ENCODE data around the gene MEOX1. TPM values are rescaled to one million over a fixed set of nuclear protein-coding genes. Genes with fewer than 3 reads are reported as not detected.

The MEOX1 gene
- total RNA-seq, 1 donor from 2014 or later = 17.2 TPM

DNA sequence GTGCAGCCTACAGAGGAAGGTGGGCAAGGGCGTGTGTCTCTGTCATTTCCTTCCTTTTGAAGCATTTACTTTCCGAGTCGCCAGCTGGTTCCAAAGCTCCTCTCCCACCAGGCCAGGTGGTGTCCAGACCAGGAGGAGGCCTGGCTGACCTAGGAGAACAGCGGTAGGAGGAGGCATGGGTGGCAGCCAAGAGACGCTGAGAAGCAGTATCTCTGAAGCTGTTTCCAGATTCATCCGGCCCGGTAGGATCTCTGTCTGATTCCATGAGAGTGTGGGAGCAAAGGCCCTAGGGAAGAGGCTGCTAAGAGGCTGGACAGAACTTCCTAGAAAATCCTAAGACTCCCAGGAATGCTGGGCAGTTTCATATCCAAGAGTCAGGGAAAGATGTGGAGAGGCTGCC is 20.3 kb downstream of the MEOX1 start:
- DNase-seq (ENCODE audit: extremely low spot score, unreplicated experiment) = no peak
- TF ChIP-seq, protein P1, sequence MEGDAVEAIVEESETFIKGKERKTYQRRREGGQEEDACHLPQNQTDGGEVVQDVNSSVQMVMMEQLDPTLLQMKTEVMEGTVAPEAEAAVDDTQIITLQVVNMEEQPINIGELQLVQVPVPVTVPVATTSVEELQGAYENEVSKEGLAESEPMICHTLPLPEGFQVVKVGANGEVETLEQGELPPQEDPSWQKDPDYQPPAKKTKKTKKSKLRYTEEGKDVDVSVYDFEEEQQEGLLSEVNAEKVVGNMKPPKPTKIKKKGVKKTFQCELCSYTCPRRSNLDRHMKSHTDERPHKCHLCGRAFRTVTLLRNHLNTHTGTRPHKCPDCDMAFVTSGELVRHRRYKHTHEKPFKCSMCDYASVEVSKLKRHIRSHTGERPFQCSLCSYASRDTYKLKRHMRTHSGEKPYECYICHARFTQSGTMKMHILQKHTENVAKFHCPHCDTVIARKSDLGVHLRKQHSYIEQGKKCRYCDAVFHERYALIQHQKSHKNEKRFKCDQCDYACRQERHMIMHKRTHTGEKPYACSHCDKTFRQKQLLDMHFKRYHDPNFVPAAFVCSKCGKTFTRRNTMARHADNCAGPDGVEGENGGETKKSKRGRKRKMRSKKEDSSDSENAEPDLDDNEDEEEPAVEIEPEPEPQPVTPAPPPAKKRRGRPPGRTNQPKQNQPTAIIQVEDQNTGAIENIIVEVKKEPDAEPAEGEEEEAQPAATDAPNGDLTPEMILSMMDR (conservative IDR thresholded peaks at IDR 0.05) = no peak
- no peaks in the 10 kb centered on the region for H3K9me3 Mint-ChIP-seq
- H3K27me3 Mint-ChIP-seq = no peaks in the 10 kb centered on the region
- H3K4me3 Mint-ChIP-seq = no peak overlapping the region
- peak overlapping the region; percentile 60 for H3K27ac Mint-ChIP-seq
- peaks cover 3% of the 10 kb centered on the region for H3K36me3 Mint-ChIP-seq
- peaks cover 25% of the 10 kb centered on the region for H3K4me1 Mint-ChIP-seq (ENCODE audit: unreplicated experiment)

DNA sequence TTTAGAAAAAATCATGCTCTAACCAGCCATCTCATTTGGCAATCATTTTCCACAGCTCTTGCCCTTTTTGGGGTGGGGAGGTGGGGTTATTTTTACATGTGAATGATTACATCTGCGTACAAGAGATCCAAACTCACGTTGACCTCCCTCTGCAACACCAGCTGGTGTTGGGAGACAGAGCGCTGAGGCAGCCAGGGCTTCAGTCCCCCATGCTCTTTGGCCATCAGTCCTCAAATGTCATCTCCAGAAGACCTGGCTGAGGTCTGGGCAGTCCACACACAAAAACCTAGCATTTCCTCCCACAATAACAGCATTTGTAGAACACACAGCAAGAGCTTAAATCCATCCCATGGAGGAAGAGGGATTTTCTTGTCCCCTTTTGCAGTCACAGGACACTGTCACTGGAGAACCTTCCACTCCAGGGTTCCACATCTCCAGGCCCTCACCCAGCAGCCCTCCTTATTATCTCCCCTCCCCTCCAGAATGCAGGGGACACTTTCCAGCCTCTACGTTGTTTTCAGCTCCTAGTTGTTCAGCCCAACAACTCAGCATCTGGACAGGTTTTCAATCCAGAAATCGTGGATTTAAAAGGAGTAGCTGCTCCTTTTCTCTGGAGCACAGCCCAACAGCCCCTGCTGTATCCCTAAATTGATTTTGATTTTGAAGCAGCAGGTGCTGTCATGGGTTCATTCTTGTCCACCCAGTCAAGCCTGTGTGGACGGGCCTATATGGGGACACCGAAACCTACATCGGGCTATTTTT is 21.1 kb downstream of the MEOX1 start:
- peaks cover 3% of the 10 kb centered on the region for H3K36me3 Mint-ChIP-seq
- H3K27ac Mint-ChIP-seq = no peak overlapping the region
- no peaks in the 10 kb centered on the region for H3K9me3 Mint-ChIP-seq
- DNase-seq (ENCODE audit: extremely low spot score, unreplicated experiment) = no peak
- H3K4me1 Mint-ChIP-seq (ENCODE audit: unreplicated experiment) = peaks cover 27% of the 10 kb centered on the region
- H3K27me3 Mint-ChIP-seq = no peaks in the 10 kb centered on the region
- no peak overlapping the region for H3K4me3 Mint-ChIP-seq
- TF ChIP-seq, protein P1 (conservative IDR thresholded peaks at IDR 0.05) = no peak

- peaks cover 37% of the 10 kb centered on the region for H3K4me1 Mint-ChIP-seq (ENCODE audit: unreplicated experiment)
- H3K27me3 Mint-ChIP-seq = no peaks in the 10 kb centered on the region
- peaks cover 3% of the 10 kb centered on the region for H3K36me3 Mint-ChIP-seq
- TF ChIP-seq, protein P1 (conservative IDR thresholded peaks at IDR 0.05) = no peak
- no peak overlapping the region for H3K27ac Mint-ChIP-seq
- H3K9me3 Mint-ChIP-seq = no peaks in the 10 kb centered on the region
- no peak overlapping the region for H3K4me3 Mint-ChIP-seq
- no peak for DNase-seq (ENCODE audit: extremely low spot score, unreplicated experiment)
Observed at GRCh38 chr17:43637563-43638323, 24.0 kb downstream of the MEOX1 start.

- peaks cover 3% of the 10 kb centered on the region for H3K36me3 Mint-ChIP-seq
- TF ChIP-seq, protein P1 (conservative IDR thresholded peaks at IDR 0.05) = no peak
- no peak for DNase-seq (ENCODE audit: extremely low spot score, unreplicated experiment)
- no peak overlapping the region for H3K27ac Mint-ChIP-seq
- H3K4me3 Mint-ChIP-seq = no peak overlapping the region
- H3K27me3 Mint-ChIP-seq = no peaks in the 10 kb centered on the region
- no peaks in the 10 kb centered on the region for H3K9me3 Mint-ChIP-seq
- peaks cover 42% of the 10 kb centered on the region for H3K4me1 Mint-ChIP-seq (ENCODE audit: unreplicated experiment)
Observed at GRCh38 chr17:43636426-43636825, 25.3 kb downstream of the MEOX1 start.

DNA sequence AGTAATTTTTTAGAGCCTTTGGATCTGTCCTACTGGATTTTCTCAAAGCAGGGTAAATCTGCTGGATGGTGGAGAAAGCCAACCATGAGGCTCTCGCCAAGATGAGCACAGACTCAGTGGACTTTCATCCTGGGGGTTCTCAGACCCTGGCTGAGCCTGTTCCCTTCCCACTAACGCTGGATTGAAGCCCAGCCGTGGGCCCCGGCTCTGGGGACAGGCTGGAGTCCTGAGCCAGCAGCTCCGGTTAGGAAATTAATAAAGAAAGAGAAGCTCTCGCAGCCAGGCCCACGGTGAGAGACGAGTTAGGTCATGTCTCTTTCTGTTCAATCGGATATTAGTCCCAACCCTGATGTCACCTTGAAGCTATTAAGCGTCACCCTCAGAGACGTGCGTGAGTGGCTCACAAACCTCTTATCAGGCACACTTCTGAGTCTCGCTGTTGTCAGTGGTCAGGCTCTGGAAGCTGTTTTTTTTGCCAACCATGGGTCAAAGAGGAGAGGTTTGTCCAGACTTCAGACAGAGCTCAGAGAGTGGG is 27.1 kb downstream of the MEOX1 start:
- Mint-ChIP-seq H3K27me3 (no peaks in the 10 kb centered on the region), H3K36me3 (no peaks in the 10 kb centered on the region), H3K4me3 (peak overlapping the region; percentile 31), H3K9me3 (no peaks in the 10 kb centered on the region), H3K27ac (peak overlapping the region; percentile 32), H3K4me1 (ENCODE audit: unreplicated experiment) (peaks cover 36% of the 10 kb centered on the region)
- no peak for DNase-seq (ENCODE audit: extremely low spot score, unreplicated experiment)
- TF ChIP-seq, protein P1 (conservative IDR thresholded peaks at IDR 0.05) = no peak

All from type B pancreatic cell (in vitro differentiated cells).